ENCODE measurements around the gene GIT2. TPM values are rescaled to one million over a fixed set of nuclear protein-coding genes. Genes with fewer than 3 reads are reported as not detected.

The GIT2 gene
- total and polyA plus RNA-seq, 10 of the 15 experiments (the other 5 are each of a cell fraction or from before 2014, with no cell fraction given): 9.1 to 49.9 (median 43.9) TPM

- Histone ChIP-seq H3K9me3 (replicated peaks; ENCODE audit: control insufficient read depth, insufficient read depth, low read length) (no peaks in the 10 kb centered on the region), H3K9ac (ENCODE audit: control insufficient read depth, insufficient read depth, low read length) (no peak overlapping the region), H3K4me3 (no peak overlapping the region), H2AFZ (ENCODE audit: control insufficient read depth, low read depth, low read length) (no peak overlapping the region), H3K4me1 (ENCODE audit: control insufficient read depth, insufficient read depth, low read length) (no peaks in the 10 kb centered on the region), H3K79me2 (ENCODE audit: control insufficient read depth, insufficient read depth, low read length) (no peaks in the 10 kb centered on the region), H3K36me3 (ENCODE audit: control insufficient read depth in 2 of 2, insufficient read depth in 2 of 2, low read length in 1 of 2) (peaks cover 14 to 26% of the 10 kb centered on the region in 2 experiments), H3K27ac (ENCODE audit: control insufficient read depth, insufficient read depth) (no peak overlapping the region), H4K20me1 (ENCODE audit: control insufficient read depth, insufficient read depth) (no peaks in the 10 kb centered on the region), H3K4me2 (ENCODE audit: control insufficient read depth, insufficient read depth) (no peak overlapping the region), H3K27me3 (replicated peaks in 1 of 2; ENCODE audit: control insufficient read depth in 2 of 2, insufficient read depth in 2 of 2, low read length in 1 of 2) (no peaks in the 10 kb centered on the region)
- TF ChIP-seq SMC3 (IDR thresholded peaks at IDR 0.05; ENCODE audit: borderline replicate concordance, low read length) (no peak), FOXK2 (IDR thresholded peaks at IDR 0.05) (no peak), NFYA (IDR thresholded peaks at IDR 0.05; ENCODE audit: borderline replicate concordance, low read depth, low read length) (no peak), SIX5 (IDR thresholded peaks at IDR 0.05; ENCODE audit: low read depth, low read length, severe bottlenecking) (no peak), HDAC2 (IDR thresholded peaks at IDR 0.05) (no peak), KDM1A (IDR thresholded peaks at IDR 0.05; ENCODE audit: borderline replicate concordance) (no peak), GATAD2B (conservative IDR thresholded peaks at IDR 0.05; ENCODE audit: low read depth) (no peak), TAF1 (IDR thresholded peaks at IDR 0.05; ENCODE audit: borderline replicate concordance, low read depth, low read length) (no peak), E4F1 (IDR thresholded peaks at IDR 0.05; ENCODE audit: borderline replicate concordance, partially characterized antibody) (no peak), SREBF1 (IDR thresholded peaks at IDR 0.05; ENCODE audit: low read length) (no peak), TCF12 (IDR thresholded peaks at IDR 0.05; ENCODE audit: low read depth, low read length) (no peak), POU2F2 (IDR thresholded peaks at IDR 0.05; ENCODE audit: borderline replicate concordance, low read depth, low read length) (no peak)
- ChIA-PET RAD21 (ENCODE audit: unreplicated experiment) (no interaction called here), SMC1A (ENCODE audit: uncharacterized antibody, unreplicated experiment) (interaction anchor here (0.9 kb wide), 1 partner anchor 9 kb away, joined by 4 read pairs; no protein-coding TSS in a partner anchor), CTCF (interaction anchor here (2.1 kb wide), 1 partner anchor 12 kb away, joined by 5 read pairs; the partner anchor contains the start of gene TCHP), POLR2A (interaction anchor here (0.7 kb wide), 1 partner anchor 28 kb away, joined by 3 read pairs; no protein-coding TSS in a partner anchor)
- ATAC-seq (no peak), DNase-seq (ENCODE audit: low read depth, low spot score) (no peak), FAIRE-seq (no peak)
- in situ Hi-C loops (cut with MboI) (no loop called here), intact Hi-C loops (cut with micrococcal nuclease; ENCODE audit: unreplicated experiment) (no loop called here)
- no TSS peak for BruUV-seq (replicated peaks)
- 92% methylated on average over 12 of the region's 12 CpGs for WGBS (ENCODE audit: insufficient coverage, insufficient replicate concordance, low lambda C conversion rate, missing lambda C conversion rate)
Observed at GRCh38 chr12:109912855-109913321, 83.3 kb downstream of the GIT2 start.
